WTC11 (cell line): Measurements from ENCODE around the gene SGTA. TPM values are rescaled to one million over a fixed set of nuclear protein-coding genes. Genes with fewer than 3 reads are reported as not detected.

ENCODE experiments used
- ATAC-seq: fragments of 200-7000 bp; cut with Tn5 transposase; 2 replicates; pipeline ENCODE4 v1.10.0; 2021; ENCODE audit warnings: mild to moderate bottlenecking, moderate library complexity
- CTCF ChIA-PET: fragments of 300-600 bp; sonication (Branson Sonifier 250); formaldehyde crosslinking; loops from one replicate; lab custom pipeline; 2021; ENCODE audit warnings: antibody characterized with exemption; lab: Charles Lee
- POLR2A ChIA-PET: fragments of 350-600 bp; sonication (Branson Sonifier 250); formaldehyde crosslinking; loops from one replicate; lab custom pipeline; 2021; ENCODE audit warnings: antibody characterized with exemption; lab: Charles Lee
- DNase-seq: peaks from one replicate; pipeline ENCODE4 v3.0.0; 2021; ENCODE audit warnings: low spot score
- H3K27ac Mint-ChIP-seq: 2 replicates; pipeline ENCODE4 v1.8.0; 2021; ENCODE audit warnings: mixed read lengths
- H3K27me3 Mint-ChIP-seq: 2 replicates; pipeline ENCODE4 v1.8.0; 2021; ENCODE audit warnings: low read depth, mild to moderate bottlenecking, moderate library complexity, mixed read lengths
- H3K36me3 Mint-ChIP-seq: 2 replicates; pipeline ENCODE4 v1.8.0; 2021; ENCODE audit warnings: mixed read lengths
- H3K4me1 Mint-ChIP-seq: 2 replicates; pipeline ENCODE4 v1.8.0; 2022; ENCODE audit warnings: mixed read lengths
- H3K4me3 Mint-ChIP-seq: 2 replicates; pipeline ENCODE4 v1.8.0; 2021; ENCODE audit warnings: mild to moderate bottlenecking, moderate library complexity, mixed read lengths
- H3K9me3 Mint-ChIP-seq: 2 replicates; pipeline ENCODE4 v1.8.0; 2021; ENCODE audit warnings: mixed read lengths
- ELF4 ChIP-seq: sonication (generic); formaldehyde crosslinking; IDR thresholded peaks from 2 replicates; pipeline ENCODE4 v1.8.1; 2022; ENCODE audit warnings: low read depth, mild to moderate bottlenecking, moderate library complexity, missing genetic modification reagents
- ESRRA ChIP-seq: sonication (generic); formaldehyde crosslinking; IDR thresholded peaks from 2 replicates; pipeline ENCODE4 v1.8.1; 2022; ENCODE audit warnings: mild to moderate bottlenecking, missing genetic modification reagents, borderline replicate concordance
- ETV6 ChIP-seq: sonication (generic); formaldehyde crosslinking; IDR thresholded peaks from 2 replicates; pipeline ENCODE4 v1.8.1; 2022; ENCODE audit warnings: mild to moderate bottlenecking, missing genetic modification reagents
- GRHL2 ChIP-seq: fragments of 250-450 bp; sonication (Bioruptor Pico); IDR thresholded peaks from 2 replicates; pipeline ENCODE4 v1.8.0; 2022; ENCODE audit warnings: mild to moderate bottlenecking, moderate library complexity; ENCODE audit not compliant: insufficient replicate concordance, severe bottlenecking
- HMGA2 ChIP-seq: fragments of 250-450 bp; sonication (Bioruptor Pico); IDR thresholded peaks from 2 replicates; pipeline ENCODE4 v1.4.0; 2021; ENCODE audit warnings: mild to moderate bottlenecking, moderate library complexity
- MXD4 ChIP-seq: fragments of 250-450 bp; sonication (Bioruptor Pico); IDR thresholded peaks from 2 replicates; pipeline ENCODE4 v1.8.0; 2021; ENCODE audit warnings: mild to moderate bottlenecking, moderate library complexity, borderline replicate concordance
- OVOL2 ChIP-seq: fragments of 250-450 bp; sonication (Bioruptor Pico); IDR thresholded peaks from 2 replicates; pipeline ENCODE4 v1.9.0; 2021; ENCODE audit warnings: mild to moderate bottlenecking, borderline replicate concordance
- RORB ChIP-seq: fragments of 250-450 bp; sonication (Bioruptor Pico); IDR thresholded peaks from 2 replicates; pipeline ENCODE4 v1.9.0; 2021; ENCODE audit warnings: mild to moderate bottlenecking
- SP1 ChIP-seq: sonication (generic); formaldehyde crosslinking; conservative IDR thresholded peaks from 2 replicates; pipeline ENCODE4 v1.8.1; 2022; ENCODE audit warnings: missing genetic modification reagents
- TEAD4 ChIP-seq: sonication (generic); formaldehyde crosslinking; IDR thresholded peaks from 2 replicates; pipeline ENCODE4 v1.8.0; 2022; ENCODE audit warnings: mild to moderate bottlenecking, missing genetic modification reagents
- ZBTB21 ChIP-seq: sonication (generic); formaldehyde crosslinking; IDR thresholded peaks from 2 replicates; pipeline ENCODE4 v1.8.1; 2023; ENCODE audit warnings: mild to moderate bottlenecking, missing genetic modification reagents, borderline replicate concordance
- ZNF138 ChIP-seq: sonication (generic); formaldehyde crosslinking; conservative IDR thresholded peaks from 2 replicates; pipeline ENCODE4 v1.8.1; 2022; ENCODE audit warnings: mild to moderate bottlenecking, moderate library complexity, missing genetic modification reagents
- ZNF232 ChIP-seq: sonication (generic); formaldehyde crosslinking; IDR thresholded peaks from 2 replicates; pipeline ENCODE4 v1.8.0; 2022; ENCODE audit warnings: mild to moderate bottlenecking, missing genetic modification reagents
- ZNF396 ChIP-seq: fragments of 250-450 bp; sonication (Bioruptor Pico); IDR thresholded peaks from 2 replicates; pipeline ENCODE4 v1.8.0; 2021; ENCODE audit warnings: mild to moderate bottlenecking, moderate library complexity, borderline replicate concordance
- ZNF423 ChIP-seq: fragments of 250-450 bp; sonication (Bioruptor Pico); IDR thresholded peaks from 2 replicates; pipeline ENCODE4 v2.1.2; 2022; ENCODE audit warnings: mild to moderate bottlenecking, moderate library complexity
- ZNF512 ChIP-seq: sonication (generic); formaldehyde crosslinking; IDR thresholded peaks from 2 replicates; pipeline ENCODE4 v1.8.1; 2022; ENCODE audit warnings: missing genetic modification reagents, borderline replicate concordance
- ZNF671 ChIP-seq: fragments of 250-450 bp; sonication (Bioruptor Pico); IDR thresholded peaks from 2 replicates; pipeline ENCODE4 v1.8.0; 2021; ENCODE audit warnings: mild to moderate bottlenecking
- total RNA-seq: library from RNA; stranded (reverse); gene quantifications from 3 replicates; pipeline ENCODE4 v1.2.3, GENCODE V29; 2021
- TF ChIP-seq, protein P1 (sequence below): sonication (generic); formaldehyde crosslinking; IDR thresholded peaks from 2 replicates; pipeline ENCODE4 v1.8.1; 2023; ENCODE audit warnings: mild to moderate bottlenecking, missing genetic modification reagents, borderline replicate concordance
- TF ChIP-seq, protein P2 (sequence below): sonication (generic); formaldehyde crosslinking; IDR thresholded peaks from 2 replicates; pipeline ENCODE4 v1.8.1; 2023; ENCODE audit warnings: mild to moderate bottlenecking, missing genetic modification reagents
- TF ChIP-seq, protein P3 (sequence below): sonication (generic); formaldehyde crosslinking; conservative IDR thresholded peaks from 2 replicates; pipeline ENCODE4 v1.8.1; 2022; ENCODE audit warnings: mild to moderate bottlenecking, missing genetic modification reagents

Gene SGTA
- total RNA-seq, 1 experiment from 2014 or later: 91.2 TPM

- TF ChIP-seq ZNF671: no peak
- TF ChIP-seq ESRRA (CRISPR knock-in tag): no peak
- no peak for TF ChIP-seq MXD4 (CRISPR knock-in tag)
- TF ChIP-seq ZNF512: no peak
- TF ChIP-seq, protein P1, sequence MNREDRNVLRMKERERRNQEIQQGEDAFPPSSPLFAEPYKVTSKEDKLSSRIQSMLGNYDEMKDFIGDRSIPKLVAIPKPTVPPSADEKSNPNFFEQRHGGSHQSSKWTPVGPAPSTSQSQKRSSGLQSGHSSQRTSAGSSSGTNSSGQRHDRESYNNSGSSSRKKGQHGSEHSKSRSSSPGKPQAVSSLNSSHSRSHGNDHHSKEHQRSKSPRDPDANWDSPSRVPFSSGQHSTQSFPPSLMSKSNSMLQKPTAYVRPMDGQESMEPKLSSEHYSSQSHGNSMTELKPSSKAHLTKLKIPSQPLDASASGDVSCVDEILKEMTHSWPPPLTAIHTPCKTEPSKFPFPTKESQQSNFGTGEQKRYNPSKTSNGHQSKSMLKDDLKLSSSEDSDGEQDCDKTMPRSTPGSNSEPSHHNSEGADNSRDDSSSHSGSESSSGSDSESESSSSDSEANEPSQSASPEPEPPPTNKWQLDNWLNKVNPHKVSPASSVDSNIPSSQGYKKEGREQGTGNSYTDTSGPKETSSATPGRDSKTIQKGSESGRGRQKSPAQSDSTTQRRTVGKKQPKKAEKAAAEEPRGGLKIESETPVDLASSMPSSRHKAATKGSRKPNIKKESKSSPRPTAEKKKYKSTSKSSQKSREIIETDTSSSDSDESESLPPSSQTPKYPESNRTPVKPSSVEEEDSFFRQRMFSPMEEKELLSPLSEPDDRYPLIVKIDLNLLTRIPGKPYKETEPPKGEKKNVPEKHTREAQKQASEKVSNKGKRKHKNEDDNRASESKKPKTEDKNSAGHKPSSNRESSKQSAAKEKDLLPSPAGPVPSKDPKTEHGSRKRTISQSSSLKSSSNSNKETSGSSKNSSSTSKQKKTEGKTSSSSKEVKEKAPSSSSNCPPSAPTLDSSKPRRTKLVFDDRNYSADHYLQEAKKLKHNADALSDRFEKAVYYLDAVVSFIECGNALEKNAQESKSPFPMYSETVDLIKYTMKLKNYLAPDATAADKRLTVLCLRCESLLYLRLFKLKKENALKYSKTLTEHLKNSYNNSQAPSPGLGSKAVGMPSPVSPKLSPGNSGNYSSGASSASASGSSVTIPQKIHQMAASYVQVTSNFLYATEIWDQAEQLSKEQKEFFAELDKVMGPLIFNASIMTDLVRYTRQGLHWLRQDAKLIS (CRISPR knock-in tag): no peak
- TF ChIP-seq ZNF423 (CRISPR knock-in tag): no peak
- TF ChIP-seq, protein P2, sequence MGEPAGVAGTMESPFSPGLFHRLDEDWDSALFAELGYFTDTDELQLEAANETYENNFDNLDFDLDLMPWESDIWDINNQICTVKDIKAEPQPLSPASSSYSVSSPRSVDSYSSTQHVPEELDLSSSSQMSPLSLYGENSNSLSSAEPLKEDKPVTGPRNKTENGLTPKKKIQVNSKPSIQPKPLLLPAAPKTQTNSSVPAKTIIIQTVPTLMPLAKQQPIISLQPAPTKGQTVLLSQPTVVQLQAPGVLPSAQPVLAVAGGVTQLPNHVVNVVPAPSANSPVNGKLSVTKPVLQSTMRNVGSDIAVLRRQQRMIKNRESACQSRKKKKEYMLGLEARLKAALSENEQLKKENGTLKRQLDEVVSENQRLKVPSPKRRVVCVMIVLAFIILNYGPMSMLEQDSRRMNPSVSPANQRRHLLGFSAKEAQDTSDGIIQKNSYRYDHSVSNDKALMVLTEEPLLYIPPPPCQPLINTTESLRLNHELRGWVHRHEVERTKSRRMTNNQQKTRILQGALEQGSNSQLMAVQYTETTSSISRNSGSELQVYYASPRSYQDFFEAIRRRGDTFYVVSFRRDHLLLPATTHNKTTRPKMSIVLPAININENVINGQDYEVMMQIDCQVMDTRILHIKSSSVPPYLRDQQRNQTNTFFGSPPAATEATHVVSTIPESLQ: no peak
- TF ChIP-seq HMGA2 (CRISPR knock-in tag): no peak
- no peak for TF ChIP-seq ELF4 (CRISPR knock-in tag)
- TF ChIP-seq, protein P3, sequence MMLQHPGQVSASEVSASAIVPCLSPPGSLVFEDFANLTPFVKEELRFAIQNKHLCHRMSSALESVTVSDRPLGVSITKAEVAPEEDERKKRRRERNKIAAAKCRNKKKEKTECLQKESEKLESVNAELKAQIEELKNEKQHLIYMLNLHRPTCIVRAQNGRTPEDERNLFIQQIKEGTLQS (CRISPR knock-in tag): no peak
- TF ChIP-seq TEAD4 (CRISPR knock-in tag): no peak
- no peak for TF ChIP-seq ZBTB21 (CRISPR knock-in tag)
- no peak for TF ChIP-seq SP1 (CRISPR knock-in tag)
- TF ChIP-seq ZNF232 (CRISPR knock-in tag): no peak
- TF ChIP-seq ZNF396 (CRISPR knock-in tag): no peak
- TF ChIP-seq RORB (CRISPR knock-in tag): no peak
- no peak for TF ChIP-seq GRHL2 (CRISPR knock-in tag)
- TF ChIP-seq OVOL2 (CRISPR knock-in tag): no peak
- no peak for TF ChIP-seq ETV6 (CRISPR knock-in tag)
- TF ChIP-seq ZNF138 (CRISPR knock-in tag): no peak
- TF ChIP-seq, all 79 proteins: peak for 0
- peaks cover 7% of the 10 kb centered on the region for H3K9me3 Mint-ChIP-seq
- POLR2A ChIA-PET: no interaction called here
- CTCF ChIA-PET: no interaction called here
- peaks cover 4% of the 10 kb centered on the region; the same call in 1 of the 2 replicates for H3K27me3 Mint-ChIP-seq
- DNase-seq (no peak), ATAC-seq (no peak)
- peaks cover 19% of the 10 kb centered on the region for H3K4me1 Mint-ChIP-seq
- H3K4me3 Mint-ChIP-seq: peak overlapping the region; percentile 94
- H3K36me3 Mint-ChIP-seq: peaks cover 15% of the 10 kb centered on the region
- H3K27ac Mint-ChIP-seq: peak overlapping the region; percentile 73; the same call in 1 of the 2 replicates
Observed at GRCh38 chr19:2787115-2787514, 4.0 kb upstream of the SGTA start.
